Mesenchymal stem cell (in vitro differentiated cells and primary cell): ENCODE results near the gene ZNF329. TPM values are rescaled to one million over a fixed set of nuclear protein-coding genes. Genes with fewer than 3 reads are reported as not detected.

ENCODE experiments used
- DNase-seq: peaks from one replicate; pipeline ENCODE4 v3.0.0-alpha.2; 2013
- H2AFZ ChIP-seq: one replicate; pipeline ENCODE4 v1.6.1; 2013; ENCODE audit warnings: low read depth, mild to moderate bottlenecking, control low read depth, inconsistent platforms, low read length, moderate library complexity
- H2AK5ac ChIP-seq: 2 replicates; pipeline ENCODE4 v1.6.1; 2013; ENCODE audit warnings: low read length, moderate library complexity, mild to moderate bottlenecking, inconsistent platforms; ENCODE audit not compliant: severe bottlenecking
- H2BK120ac ChIP-seq: one replicate; pipeline ENCODE4 v1.6.1; 2013; ENCODE audit warnings: low read depth, mild to moderate bottlenecking, inconsistent platforms, low read length, moderate library complexity
- H2BK12ac ChIP-seq, 2 experiments: one replicate each; pipeline ENCODE4 v1.6.1; 2013; ENCODE audit warnings: inconsistent platforms in 2 of 2, low read length in 2 of 2, mild to moderate bottlenecking in 2 of 2, moderate library complexity in 2 of 2, control low read depth in 1 of 2
- H2BK15ac ChIP-seq: one replicate; pipeline ENCODE4 v1.6.1; 2013; ENCODE audit warnings: mild to moderate bottlenecking, low read depth, inconsistent platforms; ENCODE audit not compliant: poor library complexity, severe bottlenecking
- H2BK5ac ChIP-seq: 2 replicates; pipeline ENCODE4 v1.6.1; 2013; ENCODE audit warnings: low read depth, mild to moderate bottlenecking, low read length, control low read depth, inconsistent platforms; ENCODE audit not compliant: poor library complexity, severe bottlenecking
- H3K14ac ChIP-seq, 2 experiments: one replicate each; pipeline ENCODE4 v1.6.1; 2013; ENCODE audit warnings: inconsistent platforms in 2 of 2, low read length in 2 of 2, control low read depth in 1 of 2, mild to moderate bottlenecking in 1 of 2, moderate library complexity in 1 of 2
- H3K18ac ChIP-seq, 2 experiments: one replicate each; pipeline ENCODE4 v1.6.1; 2013; ENCODE audit warnings: inconsistent platforms in 2 of 2, low read length in 2 of 2, control low read depth in 1 of 2, low read depth in 1 of 2, mild to moderate bottlenecking in 1 of 2
- H3K23ac ChIP-seq, 2 experiments: one replicate each; pipeline ENCODE4 v1.6.1; 2013; ENCODE audit warnings: inconsistent platforms in 2 of 2, low read length in 2 of 2, mild to moderate bottlenecking in 2 of 2, moderate library complexity in 2 of 2, control low read depth in 1 of 2
- H3K27ac ChIP-seq: 2 replicates; pipeline ENCODE4 v1.5.1; 2013; ENCODE audit warnings: mild to moderate bottlenecking, moderate library complexity, low read length, control low read depth, inconsistent platforms; ENCODE audit not compliant: poor library complexity, severe bottlenecking
- H3K27me3 ChIP-seq, 2 experiments: 2 replicates each; pipeline versions ENCODE4 v1.6.1 to v1.7.0; 2013; ENCODE audit warnings: low read length in 2 of 2, mild to moderate bottlenecking in 2 of 2, moderate library complexity in 2 of 2, control low read depth in 1 of 2, inconsistent platforms in 1 of 2; ENCODE audit not compliant: control insufficient read depth in 1 of 2, insufficient read depth in 1 of 2
- H3K36me3 ChIP-seq, 2 experiments: 2 replicates each; pipeline versions ENCODE4 v1.6.1 to v1.7.0; 2013; ENCODE audit warnings: low read length in 2 of 2, control low read depth in 1 of 2, inconsistent platforms in 1 of 2, low read depth in 1 of 2, mild to moderate bottlenecking in 1 of 2; ENCODE audit not compliant: insufficient read depth in 2 of 2, control insufficient read depth in 1 of 2
- H3K4ac ChIP-seq, 2 experiments: one replicate each; pipeline ENCODE4 v1.6.1; 2013; ENCODE audit warnings: inconsistent platforms in 2 of 2, low read length in 2 of 2, mild to moderate bottlenecking in 2 of 2, moderate library complexity in 2 of 2, control low read depth in 1 of 2, low read depth in 1 of 2
- H3K4me1 ChIP-seq: 2 replicates; pipeline ENCODE4 v1.6.1; 2013; ENCODE audit warnings: low read depth, low read length, control low read depth; ENCODE audit not compliant: control insufficient read depth, insufficient read depth
- H3K4me2 ChIP-seq: 2 replicates; pipeline ENCODE4 v1.6.1; 2013; ENCODE audit warnings: low read length, mild to moderate bottlenecking, inconsistent platforms; ENCODE audit not compliant: poor library complexity, severe bottlenecking
- H3K4me3 ChIP-seq, 2 experiments: 2 replicates each; pipeline versions ENCODE4 v1.5.1 to v1.7.0; 2013; ENCODE audit warnings: low read length in 2 of 2, mild to moderate bottlenecking in 2 of 2, control low read depth in 1 of 2, low read depth in 1 of 2; ENCODE audit not compliant: insufficient read depth in 1 of 2
- H3K79me1 ChIP-seq: replicated peaks from 2 replicates; pipeline ENCODE4 v1.6.1; 2013; ENCODE audit warnings: mild to moderate bottlenecking, control low read depth, low read length, inconsistent platforms; ENCODE audit not compliant: poor library complexity, severe bottlenecking
- H3K9ac ChIP-seq: 2 replicates; pipeline ENCODE4 v1.7.0; 2013; ENCODE audit warnings: mild to moderate bottlenecking, low read length, moderate library complexity
- H3K9me3 ChIP-seq: 2 replicates; pipeline ENCODE4 v1.7.0; 2013; ENCODE audit warnings: mild to moderate bottlenecking, low read length; ENCODE audit not compliant: control insufficient read depth
- H4K8ac ChIP-seq: one replicate; pipeline ENCODE4 v1.6.1; 2013; ENCODE audit warnings: inconsistent platforms, mild to moderate bottlenecking, low read length, moderate library complexity
- H4K91ac ChIP-seq: one replicate; pipeline ENCODE4 v1.6.1; 2013; ENCODE audit warnings: mild to moderate bottlenecking, low read length, inconsistent platforms
- WGBS: methylation state at CpG from one replicate; pipeline ENCODE4 v1.1.7; 2013; ENCODE audit warnings: mixed read lengths; 5-methylcytosine and 5-hydroxymethylcytosine counted together
- polyA plus RNA-seq, 2 experiments: library from polyadenylated mRNA; stranded (reverse); fragments of 200-250 nt; gene quantifications; one replicate each; pipeline ENCODE4 v1.2.3, GENCODE V29; 2013

ZNF329 gene
- polyA plus RNA-seq (2013, experiment 1 of 2) = 5.3 TPM
- 5.4 TPM for polyA plus RNA-seq (2013, experiment 2 of 2)

- Histone ChIP-seq H3K18ac (peak within 1 kb of the TSS; percentile 89 to 91), H3K9ac (peak within 1 kb of the TSS; percentile 98), H3K14ac (peak within 1 kb of the TSS in 1 of 2 experiments; percentile 100), H4K8ac (peak within 1 kb of the TSS; percentile 41), H3K27ac (peak within 1 kb of the TSS; percentile 6), H2BK15ac (peak within 1 kb of the TSS; percentile 97), H2BK5ac (peak within 1 kb of the TSS; percentile 80), H2AK5ac (peak within 1 kb of the TSS; percentile 53), H3K4me1 (peaks cover 8% of the 10 kb centered on the region), H3K23ac (no peak within 1 kb of the TSS), H3K36me3 (peaks cover 4 to 9% of the 10 kb centered on the region in 2 experiments), H3K4ac (peak within 1 kb of the TSS in 1 of 2 experiments; percentile 87), H4K91ac (peak within 1 kb of the TSS; percentile 95), H3K4me2 (peak within 1 kb of the TSS; percentile 95), H3K27me3 (no peaks in the 10 kb centered on the region), H3K79me1 (peaks cover 19% of the 10 kb centered on the region), H2BK120ac (peak within 1 kb of the TSS; percentile 81), H2AFZ (peak within 1 kb of the TSS; percentile 43), H3K4me3 (peak within 1 kb of the TSS; percentile 94 to 98), H2BK12ac (no peak within 1 kb of the TSS), H3K9me3 (peaks cover 16% of the 10 kb centered on the region)
- peak; percentile 82 for DNase-seq
- WGBS = 0% methylated on average over 59 of the region's 62 CpGs
Measured at GRCh38 chr19:58150328-58150921, at the start of gene ZNF329. TSS of gene ZNF329 (minus strand) at chr19:58150789. CDS start at chr19:58129503, 21,286 bp downstream.

- Histone ChIP-seq H3K27me3 (no peaks in the 10 kb centered on the region), H3K27ac (no peak overlapping the region), H2AK5ac (no peak overlapping the region), H3K9me3 (peaks cover 96% of the 10 kb centered on the region), H4K8ac (no peak overlapping the region), H2BK15ac (no peak overlapping the region), H2BK5ac (no peak overlapping the region), H3K4ac (no peak overlapping the region), H3K4me3 (peak overlapping the region in 1 of 2 experiments; percentile 63), H2AFZ (no peak overlapping the region), H4K91ac (no peak overlapping the region), H3K36me3 (peaks cover 71 to 91% of the 10 kb centered on the region in 2 experiments), H3K9ac (no peak overlapping the region), H3K18ac (no peak overlapping the region), H3K23ac (no peak overlapping the region), H3K4me2 (no peak overlapping the region), H2BK12ac (no peak overlapping the region), H3K14ac (no peak overlapping the region), H3K4me1 (no peaks in the 10 kb centered on the region), H2BK120ac (no peak overlapping the region), H3K79me1 (peaks cover 27% of the 10 kb centered on the region)
- WGBS = 73% methylated on average over 2 of the region's 6 CpGs
- DNase-seq = peak; percentile 56
Measured at GRCh38 chr19:58196901-58197616, 46.5 kb upstream of the ZNF329 start.

- Histone ChIP-seq H3K9ac (peak overlapping the region; percentile 98), H2BK120ac (peak overlapping the region; percentile 49), H3K23ac (no peak overlapping the region), H2BK5ac (no peak overlapping the region), H3K4me1 (peaks cover 5% of the 10 kb centered on the region), H3K27ac (peak overlapping the region; percentile 81), H3K4ac (peak overlapping the region; percentile 81 to 96), H3K4me2 (peak overlapping the region; percentile 57), H4K8ac (peak overlapping the region; percentile 99), H2BK15ac (no peak overlapping the region), H3K9me3 (peaks cover 81% of the 10 kb centered on the region), H2AK5ac (peak overlapping the region; percentile 47), H3K14ac (peak overlapping the region in 1 of 2 experiments; percentile 35), H3K4me3 (peak overlapping the region; percentile 88 to 95), H4K91ac (peak overlapping the region; percentile 83), H3K79me1 (peaks cover 38% of the 10 kb centered on the region), H2BK12ac (no peak overlapping the region), H3K27me3 (no peaks in the 10 kb centered on the region), H2AFZ (peak overlapping the region; percentile 84), H3K18ac (peak overlapping the region; percentile 37 to 91), H3K36me3 (peaks cover 44 to 51% of the 10 kb centered on the region in 2 experiments)
- no peak for DNase-seq
- 12% methylated on average over 8 of the region's 13 CpGs for whole genome bisulfite sequencing
Measured at GRCh38 chr19:58183817-58184215, 33.2 kb upstream of the ZNF329 start.
